Limb (tissue), 2 donors: ENCODE measurements around the gene FAM3B.

Experiments
- DNase-seq, 2 donors: peaks; one replicate each; pipeline ENCODE4 v3.0.0-alpha.2; 2016; ENCODE audit errors: extremely low spot score in 2 of 2

The FAM3B gene

DNA sequence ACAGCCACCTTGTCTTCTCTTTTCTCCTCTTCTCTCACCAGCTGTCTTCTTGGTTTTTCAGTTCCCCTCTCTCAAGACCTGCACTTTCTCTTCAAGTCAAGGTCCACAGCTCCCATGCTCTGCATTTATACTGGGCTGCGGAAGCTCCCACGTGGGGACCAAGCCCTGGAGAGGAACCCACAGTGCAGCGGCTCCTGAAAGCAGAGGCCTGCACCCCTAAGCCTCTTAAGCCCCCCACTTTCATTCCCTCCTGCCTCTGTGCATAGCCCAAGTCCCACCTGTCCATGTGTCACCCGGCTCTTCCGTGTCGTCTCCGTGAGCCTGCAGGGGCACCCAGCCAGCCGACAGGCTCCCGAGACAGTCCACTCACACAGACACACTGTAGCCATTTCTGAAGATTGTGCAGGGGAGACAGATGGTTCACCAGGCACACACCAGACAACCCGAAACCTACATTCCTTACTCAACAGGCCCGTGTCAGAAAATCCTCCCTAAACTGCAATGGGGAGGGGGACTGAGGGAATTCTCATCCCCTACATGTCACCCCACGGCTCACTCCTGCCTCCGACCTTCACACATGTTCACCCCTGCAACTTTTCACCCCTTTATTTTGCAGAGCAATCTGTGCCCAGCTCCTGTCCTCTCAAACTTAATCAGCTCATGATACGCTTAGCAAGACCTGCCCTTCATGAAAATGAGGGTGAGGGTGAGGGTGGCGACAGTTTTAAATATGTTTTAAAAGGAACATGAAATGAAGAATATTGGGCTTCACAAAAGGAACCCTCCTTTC is 51.5 kb downstream of the FAM3B start:
- DNase-seq = no peak

DNA sequence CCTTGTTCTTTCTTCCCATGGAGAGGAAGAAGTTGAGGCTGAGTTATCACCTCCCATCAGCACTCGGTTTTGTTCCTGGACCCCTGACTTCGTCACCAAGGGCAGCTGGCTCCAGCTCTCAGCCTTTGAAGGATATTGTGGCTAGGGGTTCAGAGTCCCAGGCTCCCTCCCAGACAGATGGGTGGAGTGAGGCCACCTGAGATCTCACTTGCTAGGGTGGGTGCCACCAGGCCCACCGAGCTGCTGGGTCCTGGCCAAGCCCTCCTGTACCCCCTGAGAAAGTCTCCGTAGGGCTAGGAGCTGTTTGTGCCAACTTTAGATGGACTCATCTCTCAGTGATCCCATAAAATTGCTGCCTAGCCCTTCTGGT is 52.1 kb downstream of the FAM3B start:
- DNase-seq = no peak

DNA sequence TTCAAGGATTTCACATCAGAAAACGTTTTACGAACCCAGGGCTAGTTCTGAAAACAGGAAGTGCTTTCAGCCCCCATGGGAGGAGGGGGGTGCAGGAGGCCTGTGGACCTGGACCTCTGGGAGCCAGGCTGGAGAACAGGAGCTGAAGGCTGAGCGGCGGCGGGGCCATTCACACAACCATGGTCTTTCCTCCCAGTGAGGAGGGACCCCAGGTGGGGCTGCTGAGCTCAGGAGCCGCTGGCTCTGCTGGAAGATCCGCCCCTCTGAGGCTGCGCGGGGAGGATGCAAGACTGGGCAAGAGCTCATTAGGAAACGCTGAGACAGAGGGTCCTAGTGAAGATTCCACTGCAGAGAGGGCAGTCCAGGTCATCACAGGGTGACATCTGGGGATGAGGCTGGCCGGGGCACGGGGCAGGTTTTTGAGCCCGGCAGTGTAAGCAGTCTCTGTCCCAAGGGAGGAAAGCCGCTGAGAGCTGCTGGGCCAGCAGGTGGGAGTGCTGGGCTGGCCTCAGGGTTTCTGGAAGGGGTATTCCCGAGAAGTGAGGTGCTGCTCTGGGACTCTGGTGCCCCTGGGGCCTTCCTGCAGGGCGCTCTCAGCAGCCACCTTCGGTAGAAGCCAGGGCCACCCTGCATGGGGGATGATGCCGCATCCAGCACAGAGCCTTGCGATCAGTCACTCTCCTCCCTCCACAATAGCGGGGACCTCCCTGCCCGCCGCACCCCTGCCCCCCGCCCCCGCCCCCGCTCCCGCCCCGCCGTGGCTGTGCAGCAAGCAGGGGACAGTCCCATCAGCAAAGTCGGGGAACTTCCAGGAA is 52.7 kb downstream of the FAM3B start:
- peak in 1 of 2 donors; percentile 62 for DNase-seq

DNA sequence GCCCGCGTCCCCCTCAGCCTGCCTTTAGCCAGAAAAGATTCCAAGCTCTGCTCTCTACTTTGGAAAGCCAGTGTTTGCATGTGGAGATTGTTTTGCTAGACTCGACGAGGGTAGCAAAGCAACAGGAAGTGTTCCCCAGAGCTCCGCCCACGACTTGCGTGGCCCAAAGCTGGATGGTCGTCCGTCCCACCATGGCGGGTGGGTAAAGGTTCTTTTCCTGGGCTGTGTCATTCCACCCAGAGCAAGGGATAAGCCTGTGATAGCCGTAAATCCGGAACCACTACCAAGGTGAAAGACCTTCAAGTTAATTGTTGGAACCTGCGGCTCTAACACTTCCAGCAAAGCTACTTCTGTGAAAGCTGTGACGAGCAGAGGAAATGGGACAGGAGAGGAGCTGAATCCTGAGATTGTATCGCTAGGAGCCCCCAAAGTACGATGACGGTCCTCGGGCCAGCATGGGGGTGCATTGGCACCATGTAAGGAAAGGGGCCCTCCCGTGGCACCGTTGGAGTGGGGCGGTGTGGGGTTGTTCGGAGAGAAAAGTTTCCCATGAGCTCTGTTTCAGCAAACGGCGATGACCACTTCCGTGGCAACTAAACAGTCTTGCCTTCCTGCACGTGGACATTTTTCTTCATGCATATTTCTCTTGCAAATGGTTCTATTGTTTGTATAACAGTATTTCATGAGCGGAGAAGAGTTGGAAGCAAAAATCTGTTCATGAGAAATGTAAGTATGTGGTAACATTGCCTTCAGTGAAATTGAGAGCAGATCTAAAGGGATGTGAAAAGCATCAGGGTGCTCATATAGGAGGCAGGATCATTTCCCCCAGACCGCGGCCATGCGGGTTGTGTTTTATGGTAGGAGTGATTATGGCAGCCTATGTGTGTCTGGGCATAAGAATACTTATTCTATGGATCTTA is 53.6 kb downstream of the FAM3B start:
- no peak for DNase-seq

DNA sequence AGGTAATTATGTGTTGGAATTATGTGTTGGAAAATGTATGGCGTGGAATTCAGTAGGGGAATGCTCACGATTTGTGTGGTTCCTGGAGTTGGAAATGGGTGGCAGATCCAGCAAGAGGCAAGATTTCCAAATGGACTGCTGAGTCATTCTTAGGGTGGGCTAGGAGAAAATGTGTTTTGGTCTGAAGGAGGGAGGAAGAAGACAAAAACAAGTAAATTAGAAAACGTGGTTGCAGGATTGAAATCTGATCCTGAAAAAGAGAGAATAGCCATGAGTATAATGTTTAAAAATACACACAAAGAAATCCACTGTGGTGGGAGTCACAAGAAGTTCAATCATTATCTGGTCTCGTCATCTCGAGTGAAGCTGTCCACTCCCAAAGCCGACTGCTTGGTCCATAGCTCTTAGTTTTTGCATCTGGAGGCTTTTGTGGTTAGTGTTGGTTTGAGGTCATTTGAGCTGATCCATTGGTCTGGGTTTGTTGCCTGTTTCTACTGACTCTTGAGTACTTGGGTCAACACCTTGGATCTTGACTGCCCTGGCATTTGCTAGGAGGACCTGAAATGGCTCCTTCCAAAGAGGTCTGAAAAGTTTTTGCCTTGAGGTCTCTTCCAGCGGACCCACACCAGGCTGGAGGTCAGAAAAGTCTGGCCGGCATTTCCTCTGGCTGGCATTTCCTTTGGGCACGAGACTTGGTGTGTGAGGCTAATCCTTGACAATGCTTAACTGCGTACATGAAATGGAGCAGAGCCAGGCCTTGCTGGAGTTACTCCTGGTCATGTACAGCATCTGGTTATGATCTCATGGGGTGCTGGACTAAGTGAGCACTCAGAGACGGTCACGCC is 54.5 kb downstream of the FAM3B start:
- DNase-seq = no peak

DNA sequence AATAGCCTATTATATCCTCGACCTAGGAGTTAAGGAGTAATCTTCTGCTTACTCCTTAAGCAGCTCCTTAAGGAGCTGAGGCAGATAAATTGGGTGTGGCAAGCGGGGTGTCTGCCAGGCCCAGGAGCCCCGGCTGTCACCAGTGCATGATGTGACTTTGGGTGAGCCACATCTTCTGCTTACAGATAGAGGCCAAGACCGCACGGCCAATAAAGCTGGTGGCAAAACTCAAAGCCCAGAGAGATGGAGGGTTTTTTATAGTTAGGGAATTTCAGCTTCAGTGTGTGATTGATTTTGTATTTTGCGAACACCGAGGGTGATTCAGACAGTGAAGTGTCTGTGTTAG is 55.1 kb downstream of the FAM3B start:
- no peak for DNase-seq

DNA sequence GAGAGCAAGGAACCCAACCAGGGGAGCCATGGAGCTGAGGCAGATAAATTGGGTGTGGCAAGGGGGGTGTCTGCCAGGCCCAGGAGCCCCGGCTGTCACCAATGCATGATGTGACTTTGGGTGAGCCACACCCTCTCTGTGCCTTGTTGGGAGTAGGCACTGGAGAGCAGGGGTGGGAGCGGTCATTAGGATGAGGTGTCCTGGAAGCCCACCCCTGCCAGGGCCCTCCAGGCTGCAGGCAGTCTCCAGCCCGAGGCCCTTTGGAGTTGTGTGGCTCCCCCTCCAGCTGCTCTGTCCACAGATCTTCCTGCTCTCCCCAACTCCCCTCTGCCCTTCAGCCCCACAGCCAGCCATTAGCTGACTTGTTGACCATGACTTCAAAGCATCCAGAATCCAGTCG is 56.7 kb downstream of the FAM3B start:
- DNase-seq = no peak

DNA sequence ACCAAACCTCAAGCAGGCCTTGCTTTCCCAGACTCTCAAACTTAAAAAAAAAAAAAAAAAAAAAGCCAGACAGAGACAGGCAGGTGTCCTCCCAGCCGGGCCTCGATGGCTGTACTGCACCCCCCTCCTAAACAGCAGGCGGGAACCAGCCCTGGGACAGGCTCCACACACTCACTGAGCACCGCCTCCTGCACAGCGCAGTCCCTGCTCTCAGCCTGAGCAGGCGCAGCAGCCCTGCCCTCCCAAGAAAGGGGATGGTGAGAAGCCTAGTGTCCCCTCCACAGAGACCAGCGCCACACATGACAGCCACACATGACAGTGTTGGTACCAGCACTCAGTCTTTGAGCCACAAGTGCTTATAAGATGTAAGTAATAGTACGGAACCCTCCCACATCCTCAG is 57.2 kb downstream of the FAM3B start:
- DNase-seq = no peak

DNA sequence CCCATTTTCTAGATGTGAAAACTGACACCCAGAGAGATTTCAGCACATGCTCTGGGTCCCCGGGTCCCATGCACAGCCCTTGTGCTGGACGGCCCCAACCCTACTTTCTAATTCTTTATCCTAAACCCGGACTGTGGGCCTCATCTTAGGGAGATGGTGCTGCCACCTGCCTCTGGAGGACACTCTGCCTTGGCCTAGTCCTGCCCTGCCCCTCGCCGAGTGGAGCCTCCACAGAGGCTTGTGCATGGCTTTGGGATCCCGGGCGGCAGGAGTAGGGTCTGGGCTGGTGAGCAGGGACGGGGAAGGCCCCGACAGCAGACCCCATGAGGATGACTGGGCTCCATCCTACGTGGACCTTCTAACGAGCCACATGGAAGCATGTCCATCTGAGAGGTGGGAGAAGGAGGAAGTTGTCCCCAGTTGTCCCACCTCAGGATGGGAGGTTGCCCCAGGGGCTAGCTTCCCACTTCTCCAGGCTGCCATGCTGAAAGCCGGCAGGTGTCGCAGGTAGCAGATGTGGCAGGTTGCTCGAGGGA is 57.6 kb downstream of the FAM3B start:
- no peak for DNase-seq

DNA sequence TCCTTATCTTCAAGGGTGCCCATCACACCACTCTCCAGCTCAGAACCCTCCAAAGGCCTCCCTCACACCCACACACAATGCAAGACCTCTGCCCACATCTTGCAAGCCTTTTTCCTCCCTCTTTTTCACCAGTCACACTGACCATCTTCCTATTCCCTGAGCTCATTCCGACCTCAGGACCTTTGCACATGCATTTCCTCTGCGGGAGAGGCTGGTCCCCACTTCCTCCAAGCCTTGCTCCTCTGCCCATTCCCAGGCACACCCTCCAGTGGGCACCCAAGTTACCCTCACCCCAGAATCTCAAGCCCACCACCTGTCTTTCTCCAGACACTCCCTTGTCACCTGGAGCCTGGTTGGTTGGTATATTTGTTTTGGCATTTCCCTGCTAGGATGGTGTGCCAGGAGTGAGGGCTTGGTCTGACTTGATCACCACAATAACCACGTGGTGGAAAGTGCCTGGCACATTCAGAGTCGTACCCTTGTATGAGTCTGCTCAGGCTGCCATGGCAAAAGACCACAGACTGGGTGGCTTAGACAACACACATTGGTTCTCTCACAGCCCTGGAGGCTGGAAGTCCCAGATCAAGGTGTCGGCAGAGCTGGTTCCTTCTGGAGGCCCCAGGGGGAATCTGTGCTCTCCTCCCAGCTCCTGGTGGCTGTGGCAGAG is 58.4 kb downstream of the FAM3B start:
- DNase-seq = no peak

DNA sequence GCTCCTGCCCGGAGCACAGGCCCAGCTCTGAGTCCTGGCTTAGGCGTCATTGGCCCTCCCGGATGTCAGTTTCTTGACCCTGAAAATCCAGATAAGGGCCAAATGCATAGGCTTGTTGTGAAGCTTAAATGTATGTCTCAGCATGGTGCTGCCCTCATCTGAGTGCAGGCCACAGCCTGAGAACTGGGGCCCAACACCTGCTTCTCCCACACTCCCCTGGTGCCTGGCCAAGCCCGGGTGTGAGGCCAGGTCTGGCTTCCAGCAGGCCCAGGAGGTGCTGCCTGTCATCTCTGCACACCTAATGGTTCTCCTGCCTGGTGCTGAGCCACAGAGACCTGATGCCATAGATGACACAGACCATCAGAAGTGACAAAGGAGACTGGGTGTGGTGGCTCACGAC is 59.3 kb downstream of the FAM3B start:
- DNase-seq = no peak

DNA sequence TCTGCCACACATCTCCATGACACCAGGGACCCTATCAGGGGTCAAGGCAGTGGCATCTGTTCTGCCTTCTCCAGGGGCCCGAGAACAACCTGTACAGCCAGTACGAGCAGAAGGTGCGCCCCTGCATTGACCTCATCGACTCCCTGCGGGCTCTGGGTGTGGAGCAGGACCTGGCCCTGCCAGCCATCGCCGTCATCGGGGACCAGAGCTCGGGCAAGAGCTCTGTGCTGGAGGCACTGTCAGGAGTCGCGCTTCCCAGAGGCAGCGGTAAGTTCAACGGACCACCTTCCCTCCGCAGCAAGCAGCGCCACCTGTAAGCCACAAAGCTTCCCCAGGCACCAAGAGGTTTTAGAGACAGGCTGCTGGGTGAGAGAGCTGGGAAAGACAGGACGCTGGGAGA is 61.1 kb downstream of the FAM3B start:
- no peak for DNase-seq

DNA sequence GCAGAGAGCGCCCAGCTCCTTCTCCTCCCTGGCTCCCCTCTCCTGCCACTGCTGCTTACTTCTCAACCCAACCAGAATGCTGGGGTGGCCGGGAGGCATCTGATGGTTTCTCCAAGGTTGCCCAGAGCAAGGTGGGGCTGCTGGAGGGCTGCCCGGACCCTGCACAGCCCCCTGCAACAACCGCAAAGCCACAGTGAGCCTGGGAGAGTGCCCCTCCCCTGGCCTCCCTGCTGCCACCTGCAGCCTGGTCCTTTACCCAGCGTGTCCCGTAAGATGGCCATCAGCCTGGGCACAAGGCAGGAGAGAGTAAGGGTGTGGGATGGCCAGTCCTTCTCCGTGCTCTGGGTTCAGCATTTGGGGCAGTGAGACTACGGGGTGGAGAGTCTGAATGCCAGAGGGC is 62.2 kb downstream of the FAM3B start:
- no peak for DNase-seq

DNA sequence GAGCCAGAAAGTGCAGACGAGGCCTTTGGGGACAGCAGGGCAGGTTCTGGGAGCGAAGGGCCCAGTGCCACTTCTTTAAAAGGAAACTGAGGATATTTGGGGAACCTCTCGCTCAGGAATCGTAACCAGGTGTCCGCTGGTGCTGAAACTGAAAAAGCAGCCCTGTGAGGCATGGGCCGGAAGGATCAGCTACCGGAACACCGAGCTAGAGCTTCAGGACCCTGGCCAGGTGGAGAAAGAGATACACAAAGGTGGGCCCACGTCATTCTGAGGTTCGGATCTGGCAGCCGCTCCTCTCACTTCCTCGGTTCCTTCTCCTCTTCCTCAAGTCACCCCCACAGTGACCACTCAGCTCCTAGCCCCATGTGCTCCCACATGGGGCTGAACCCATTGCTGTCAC is 63.3 kb downstream of the FAM3B start:
- no peak for DNase-seq

DNA sequence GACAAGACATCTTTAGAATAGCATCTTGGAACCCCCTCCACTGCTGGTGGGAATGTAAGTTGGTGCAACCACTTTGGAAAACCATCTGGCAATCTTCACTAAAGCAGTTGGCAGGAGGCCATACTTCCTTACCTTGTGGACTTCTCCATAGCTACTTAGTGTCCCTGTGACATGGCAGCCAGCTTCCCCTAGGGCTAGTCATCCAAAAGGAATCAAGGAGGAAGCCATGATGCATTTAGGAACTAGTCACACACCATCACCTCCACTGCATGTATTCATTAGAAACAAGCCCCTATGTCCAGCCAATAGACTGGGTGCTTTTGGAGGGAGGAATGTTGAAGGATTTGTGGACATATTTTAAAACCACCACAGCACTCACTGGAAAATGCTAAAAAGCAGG is 65.1 kb downstream of the FAM3B start:
- no peak for DNase-seq

DNA sequence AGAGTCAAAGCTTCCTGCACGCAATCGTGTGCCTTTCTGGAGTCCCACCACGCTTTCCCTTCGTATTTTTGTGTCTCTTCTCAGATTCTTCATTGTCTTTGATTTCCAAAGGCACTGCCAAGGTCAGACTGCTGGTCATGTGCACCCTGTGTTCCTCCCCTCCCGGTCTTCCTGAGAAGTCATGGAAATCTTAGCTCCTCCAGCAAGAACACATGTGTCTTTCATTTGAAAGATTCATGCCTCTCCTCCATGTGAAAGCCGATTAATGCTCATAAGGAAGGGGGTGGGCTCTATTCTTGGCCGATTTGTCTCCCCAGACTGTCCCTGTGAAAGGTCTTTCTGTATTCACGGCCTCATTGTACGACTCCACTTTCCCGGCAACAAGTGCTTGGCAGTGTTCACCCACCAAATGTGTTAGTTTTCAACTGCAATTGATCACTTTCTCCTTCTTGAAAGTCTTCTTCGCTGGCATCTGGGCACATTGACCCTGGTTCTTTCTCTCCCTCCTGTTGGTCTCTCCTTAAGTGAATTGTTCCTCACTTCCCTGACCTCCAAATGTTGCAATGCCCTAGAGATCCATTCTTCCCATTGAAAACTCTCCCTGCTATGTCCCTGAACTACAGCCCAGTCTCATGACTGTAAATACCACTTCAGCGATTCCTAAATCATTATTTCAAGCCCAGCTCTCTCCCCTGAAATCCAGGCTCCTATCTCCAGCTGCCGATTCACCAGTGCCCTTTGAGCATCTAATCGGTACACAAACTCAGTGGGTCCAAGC is 70.6 kb downstream of the FAM3B start:
- peak in 1 of 2 donors; percentile 28 for DNase-seq

DNA sequence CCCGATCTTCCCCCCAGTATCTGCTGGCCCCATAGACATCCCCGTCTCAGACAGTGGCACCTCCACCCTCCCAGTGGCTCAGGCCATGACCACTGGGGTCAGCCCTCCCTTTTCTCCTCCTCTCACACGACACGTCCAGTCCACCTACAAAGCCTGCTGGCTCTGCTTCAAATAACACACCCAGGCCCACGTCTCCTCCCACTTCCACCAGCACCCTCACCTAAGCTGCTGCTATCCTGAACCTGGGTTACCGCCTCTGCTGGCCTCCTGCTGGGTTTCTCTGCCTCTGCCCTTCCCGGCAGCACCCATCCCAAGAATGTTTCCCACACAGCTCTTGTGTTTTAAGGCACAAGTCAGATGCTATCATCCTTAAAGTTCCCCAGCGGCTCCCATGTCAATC is 71.2 kb downstream of the FAM3B start:
- DNase-seq = no peak

DNA sequence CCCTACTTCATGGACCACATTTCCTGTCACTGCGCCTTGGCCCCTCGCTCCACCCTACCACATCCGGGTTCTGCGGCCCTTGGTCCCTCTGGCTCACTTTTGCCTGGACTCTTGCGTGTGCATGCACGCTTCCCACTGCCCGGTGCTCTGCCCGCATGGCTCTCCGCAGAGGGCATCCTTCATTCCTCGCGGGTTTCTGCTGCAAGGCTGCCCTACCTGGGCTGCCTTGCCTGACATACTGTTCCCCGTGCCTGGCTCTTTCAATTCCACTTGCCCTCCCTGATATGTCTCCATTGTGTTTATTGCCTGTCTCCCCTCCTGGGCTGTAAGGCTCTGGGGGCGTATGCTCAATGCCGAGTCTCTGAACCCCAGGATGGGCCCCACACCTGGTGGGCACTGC is 71.7 kb downstream of the FAM3B start:
- DNase-seq = no peak

DNA sequence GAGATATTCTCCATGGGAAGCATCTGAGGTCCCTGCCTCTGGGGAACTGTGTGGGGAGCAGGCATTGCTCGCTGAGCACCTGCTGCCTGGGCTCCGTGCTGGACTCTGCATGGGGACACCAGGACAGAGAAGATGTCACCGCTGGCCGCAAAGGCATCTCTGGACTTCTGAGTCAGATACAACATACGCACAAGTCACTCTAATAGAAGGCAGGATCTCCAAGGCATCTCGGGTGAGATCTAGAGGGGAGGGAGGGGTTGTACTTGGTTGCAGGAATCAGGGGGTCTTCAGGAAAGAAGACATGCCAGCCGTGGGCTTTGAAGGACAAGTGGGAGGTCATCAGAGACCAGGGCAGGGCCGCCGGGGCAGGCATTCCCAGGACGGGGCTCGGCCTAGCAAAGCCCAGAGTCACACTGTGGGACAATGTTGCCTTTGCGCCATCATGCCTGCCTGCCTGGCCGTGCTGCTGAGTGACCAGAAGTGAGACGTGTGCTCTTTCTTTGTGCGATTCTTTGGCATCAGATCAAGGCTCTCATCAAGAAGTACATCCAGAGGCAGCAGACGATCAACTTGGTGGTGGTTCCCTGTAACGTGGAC is 73.5 kb downstream of the FAM3B start:
- DNase-seq = no peak
